ENCODE measurements around the gene AHDC1.

DNA sequence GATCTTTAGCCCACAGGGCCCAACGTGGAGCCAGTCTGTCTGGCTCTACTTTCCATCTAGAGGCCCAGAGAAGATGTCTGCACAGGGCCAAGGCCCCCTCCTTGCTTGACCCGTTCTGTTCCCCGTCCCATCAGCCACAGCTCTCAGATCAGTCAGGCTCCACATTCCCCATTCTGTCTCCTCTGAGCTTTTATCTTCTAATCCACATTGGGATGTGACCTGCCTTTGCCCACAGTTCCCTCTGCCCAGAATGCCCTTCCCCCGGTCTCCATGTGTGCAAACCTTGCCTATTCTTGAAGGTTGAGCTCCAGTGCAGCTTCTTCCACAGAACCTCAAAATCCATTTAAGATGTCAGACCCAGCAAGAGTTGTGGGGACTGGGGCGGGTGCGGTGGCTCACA, 60.7 kb downstream of the AHDC1 start:
- TF ChIP-seq, protein P1, sequence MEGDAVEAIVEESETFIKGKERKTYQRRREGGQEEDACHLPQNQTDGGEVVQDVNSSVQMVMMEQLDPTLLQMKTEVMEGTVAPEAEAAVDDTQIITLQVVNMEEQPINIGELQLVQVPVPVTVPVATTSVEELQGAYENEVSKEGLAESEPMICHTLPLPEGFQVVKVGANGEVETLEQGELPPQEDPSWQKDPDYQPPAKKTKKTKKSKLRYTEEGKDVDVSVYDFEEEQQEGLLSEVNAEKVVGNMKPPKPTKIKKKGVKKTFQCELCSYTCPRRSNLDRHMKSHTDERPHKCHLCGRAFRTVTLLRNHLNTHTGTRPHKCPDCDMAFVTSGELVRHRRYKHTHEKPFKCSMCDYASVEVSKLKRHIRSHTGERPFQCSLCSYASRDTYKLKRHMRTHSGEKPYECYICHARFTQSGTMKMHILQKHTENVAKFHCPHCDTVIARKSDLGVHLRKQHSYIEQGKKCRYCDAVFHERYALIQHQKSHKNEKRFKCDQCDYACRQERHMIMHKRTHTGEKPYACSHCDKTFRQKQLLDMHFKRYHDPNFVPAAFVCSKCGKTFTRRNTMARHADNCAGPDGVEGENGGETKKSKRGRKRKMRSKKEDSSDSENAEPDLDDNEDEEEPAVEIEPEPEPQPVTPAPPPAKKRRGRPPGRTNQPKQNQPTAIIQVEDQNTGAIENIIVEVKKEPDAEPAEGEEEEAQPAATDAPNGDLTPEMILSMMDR (IDR thresholded peaks at IDR 0.05; ENCODE audit: poor library complexity, severe bottlenecking), result no peak
- no peak for TF ChIP-seq MXI1 (conservative IDR thresholded peaks at IDR 0.05; ENCODE audit: poor library complexity, severe bottlenecking)

Measured in neural cell (in vitro differentiated cells).